H1 (cell line): ENCODE results near the gene TNS3. TPM values are rescaled to one million over a fixed set of nuclear protein-coding genes. Genes with fewer than 3 reads are reported as not detected.

Experiments
- CTCF ChIA-PET: fragments of 300-600 bp; sonication (Branson Sonifier 250); formaldehyde crosslinking; loops from one replicate; lab custom pipeline; 2021; ENCODE audit not compliant: partially characterized antibody; lab: Charles Lee
- POLR2A ChIA-PET: fragments of 300-600 bp; sonication (Branson Sonifier 250); formaldehyde crosslinking; loops from one replicate; lab custom pipeline; 2021; ENCODE audit warnings: inconsistent platforms; ENCODE audit not compliant: partially characterized antibody; lab: Charles Lee
- DNase-seq, 2 experiments: peaks; one replicate each; pipeline versions ENCODE4 v3.0.0 to v3.0.0-alpha.2; 2010 to 2022; ENCODE audit warnings: low spot score in 2 of 2, low read depth in 1 of 2, mixed read lengths in 1 of 2
- FAIRE-seq: peaks from 2 replicates; lab custom pipeline; 2011; peaks lifted over from hg19 to GRCh38; lab: Jason Lieb, UNC
- H2AFZ ChIP-seq: 2 replicates; pipeline ENCODE4 v1.8.1; 2012; ENCODE audit warnings: low read length, inconsistent platforms
- H2AK5ac ChIP-seq: 2 replicates; pipeline ENCODE4 v1.6.1; 2013; ENCODE audit warnings: low read depth, low read length
- H2BK120ac ChIP-seq: replicated peaks from 2 replicates; pipeline ENCODE3; 2013; ENCODE audit warnings: low read depth, low read length, inconsistent platforms
- H2BK12ac ChIP-seq: 2 replicates; pipeline ENCODE4 v1.6.1; 2013; ENCODE audit warnings: low read depth, low read length
- H2BK15ac ChIP-seq: 2 replicates; pipeline ENCODE4 v1.6.1; 2013; ENCODE audit warnings: low read length
- H2BK20ac ChIP-seq: 2 replicates; pipeline ENCODE4 v1.6.1; 2013; ENCODE audit warnings: low read length
- H2BK5ac ChIP-seq: 2 replicates; pipeline ENCODE4 v1.6.1; 2013; ENCODE audit warnings: low read depth, low read length
- H3K14ac ChIP-seq: 2 replicates; pipeline ENCODE4 v1.6.1; 2013; ENCODE audit warnings: inconsistent platforms; ENCODE audit not compliant: insufficient read length
- H3K18ac ChIP-seq: 2 replicates; pipeline ENCODE4 v1.6.1; 2013; ENCODE audit warnings: low read length; ENCODE audit errors: extremely low read depth
- H3K23ac ChIP-seq: 2 replicates; pipeline ENCODE4 v1.6.1; 2013; ENCODE audit warnings: inconsistent platforms; ENCODE audit not compliant: insufficient read length
- H3K23me2 ChIP-seq: 2 replicates; pipeline ENCODE4 v1.6.1; 2013; ENCODE audit warnings: low read depth, low read length
- H3K27ac ChIP-seq: 2 replicates; pipeline ENCODE4 v1.6.1; 2011; ENCODE audit warnings: low read depth, low read length, inconsistent platforms
- H3K27me3 ChIP-seq, 4 experiments: replicated peaks in 1 of 4; 1 replicate in 1 of 4; 2 replicates in 3 of 4; pipeline versions ENCODE4 v1.6.1 to v1.8.1; 2011 to 2013; ENCODE audit warnings: low read length in 3 of 4, mild to moderate bottlenecking in 3 of 4, inconsistent platforms in 2 of 4, mixed read lengths in 2 of 4, moderate library complexity in 1 of 4; ENCODE audit not compliant: control insufficient read depth in 3 of 4, insufficient read depth in 3 of 4; ENCODE audit errors: extremely low read depth in 1 of 4
- H3K36me3 ChIP-seq, 4 experiments: 2 replicates each; pipeline versions ENCODE4 v1.6.1 to v1.8.1; 2011 to 2013; ENCODE audit warnings: mild to moderate bottlenecking in 4 of 4, low read length in 3 of 4, moderate library complexity in 2 of 4, control low read depth in 1 of 4, inconsistent platforms in 1 of 4; ENCODE audit not compliant: insufficient read depth in 4 of 4, control insufficient read depth in 2 of 4
- H3K4ac ChIP-seq: replicated peaks from 2 replicates; pipeline ENCODE3; 2013; ENCODE audit warnings: low read length, low read depth, mixed read lengths, inconsistent platforms; ENCODE audit not compliant: insufficient read length
- H3K4me1 ChIP-seq, 4 experiments: replicated peaks in 1 of 4; 1 replicate in 1 of 4; 2 replicates in 3 of 4; pipeline versions ENCODE4 v1.6.1 to v1.8.1; 2011 to 2013; ENCODE audit warnings: low read length in 3 of 4, inconsistent platforms in 2 of 4, mixed read lengths in 1 of 4; ENCODE audit not compliant: insufficient read depth in 4 of 4, control insufficient read depth in 3 of 4
- H3K4me2 ChIP-seq, 2 experiments: 2 replicates each; pipeline versions ENCODE4 v1.6.1 to v1.8.1; 2011 to 2013; ENCODE audit warnings: low read depth in 2 of 2, low read length in 2 of 2, control low read depth in 1 of 2, inconsistent platforms in 1 of 2, mild to moderate bottlenecking in 1 of 2; ENCODE audit not compliant: insufficient read depth in 1 of 2
- H3K4me3 ChIP-seq, 4 experiments: fragments of 200-600, 300-600 bp in 1 of 4; sonication (generic), shearing (Covaris generic), sonication (Bioruptor Twin) in 1 of 4; 2 replicates each; pipeline versions ENCODE4 v1.5.1 to v1.8.1; 2011 to 2016; ENCODE audit warnings: low read length in 4 of 4, low read depth in 3 of 4, control low read depth in 2 of 4, inconsistent platforms in 2 of 4, mild to moderate bottlenecking in 2 of 4, mixed read lengths in 1 of 4, moderate library complexity in 1 of 4; ENCODE audit not compliant: insufficient read depth in 2 of 4; ENCODE audit errors: extremely low read depth in 1 of 4
- H3K56ac ChIP-seq: replicated peaks from 2 replicates; pipeline ENCODE3; 2013; ENCODE audit warnings: low read depth, mild to moderate bottlenecking, mixed read lengths, low read length, inconsistent platforms; ENCODE audit not compliant: insufficient read length
- H3K79me1 ChIP-seq: 2 replicates; pipeline ENCODE4 v1.6.1; 2013; ENCODE audit warnings: low read depth, low read length, control low read depth
- H3K79me2 ChIP-seq, 2 experiments: 2 replicates each; pipeline versions ENCODE4 v1.6.1 to v1.8.1; 2012 to 2013; ENCODE audit warnings: low read length in 2 of 2, mild to moderate bottlenecking in 2 of 2, inconsistent platforms in 1 of 2; ENCODE audit not compliant: insufficient read depth in 2 of 2, control insufficient read depth in 1 of 2
- H3K9ac ChIP-seq, 4 experiments: replicated peaks in 1 of 4; 1 replicate in 1 of 4; 2 replicates in 3 of 4; pipeline versions ENCODE4 v1.6.1 to v1.8.1; 2011 to 2013; ENCODE audit warnings: low read depth in 3 of 4, low read length in 3 of 4, control low read depth in 2 of 4, mild to moderate bottlenecking in 2 of 4, moderate library complexity in 2 of 4, inconsistent platforms in 1 of 4; ENCODE audit errors: extremely low read depth in 1 of 4
- H3K9me3 ChIP-seq, 2 experiments: 2 replicates each; pipeline versions ENCODE4 v1.6.1 to v1.8.1; 2012 to 2013; ENCODE audit warnings: mild to moderate bottlenecking in 2 of 2, moderate library complexity in 2 of 2, control low read depth in 1 of 2, inconsistent platforms in 1 of 2, low read depth in 1 of 2, low read length in 1 of 2, mixed read lengths in 1 of 2; ENCODE audit not compliant: insufficient read depth in 2 of 2
- H4K20me1 ChIP-seq, 2 experiments: replicated peaks in 1 of 2; 2 replicates each; pipeline versions ENCODE3 to v1.8.1; 2011 to 2013; ENCODE audit warnings: inconsistent platforms in 2 of 2, low read length in 2 of 2, mild to moderate bottlenecking in 1 of 2; ENCODE audit not compliant: insufficient read depth in 2 of 2, control insufficient read depth in 1 of 2
- H4K5ac ChIP-seq: 2 replicates; pipeline ENCODE4 v1.6.1; 2013; ENCODE audit warnings: low read length, low read depth, mixed read lengths, inconsistent platforms; ENCODE audit not compliant: insufficient read length
- H4K8ac ChIP-seq: 2 replicates; pipeline ENCODE4 v1.8.0; 2013; ENCODE audit warnings: mild to moderate bottlenecking, moderate library complexity, low read length, inconsistent platforms; ENCODE audit not compliant: insufficient read depth; ENCODE audit errors: extremely low read depth
- H4K91ac ChIP-seq: replicated peaks from 2 replicates; pipeline ENCODE3; 2013; ENCODE audit warnings: low read length, mixed read lengths, inconsistent platforms; ENCODE audit not compliant: insufficient read length
- CBX5 ChIP-seq: fragments of 300-800, 300-1000 bp; sonication (generic); IDR thresholded peaks from 2 replicates; pipeline ENCODE4 v1.7.1; 2016; ENCODE audit warnings: antibody characterized with exemption, low read length, low read depth
- CTBP2 ChIP-seq: IDR thresholded peaks from 2 replicates; pipeline ENCODE4 v1.7.0; 2011; ENCODE audit warnings: borderline replicate concordance, mild to moderate bottlenecking, moderate library complexity, mixed read lengths, low read length; ENCODE audit not compliant: insufficient read depth, insufficient read length
- EGR1 ChIP-seq: IDR thresholded peaks from 2 replicates; pipeline ENCODE4 v1.6.1; 2011; ENCODE audit warnings: low read depth, low read length, borderline replicate concordance
- EZH2 ChIP-seq: fragments of 200-600 bp; sonication (generic); IDR thresholded peaks from 2 replicates; pipeline ENCODE4 v1.7.1; 2012; ENCODE audit warnings: low read depth, mild to moderate bottlenecking, moderate library complexity, low read length, inconsistent platforms; ENCODE audit not compliant: severe bottlenecking
- HDAC6 ChIP-seq: IDR thresholded peaks from one replicate; pipeline ENCODE4 v1.7.1; 2012; ENCODE audit warnings: low read depth, mild to moderate bottlenecking, inconsistent platforms, low read length, moderate library complexity
- KDM4A ChIP-seq: IDR thresholded peaks from one replicate; pipeline ENCODE4 v1.7.1; 2012; ENCODE audit warnings: low read depth, mild to moderate bottlenecking, moderate library complexity, low read length, inconsistent platforms; ENCODE audit not compliant: severe bottlenecking
- RNF2 ChIP-seq: fragments of 200-900, 300-1000 bp; sonication (generic); IDR thresholded peaks from 2 replicates; pipeline ENCODE4 v1.7.1; 2016; ENCODE audit warnings: borderline replicate concordance, low read depth, mild to moderate bottlenecking, antibody characterized with exemption, low read length; ENCODE audit not compliant: poor library complexity, severe bottlenecking; ENCODE audit errors: missing control alignments
- SP2 ChIP-seq: IDR thresholded peaks from 2 replicates; pipeline ENCODE4 v1.6.1; 2012; ENCODE audit warnings: mild to moderate bottlenecking, low read length, inconsistent platforms
- TAF1 ChIP-seq: IDR thresholded peaks from 2 replicates; pipeline ENCODE4 v1.6.1; 2011; ENCODE audit warnings: mild to moderate bottlenecking, low read depth, low read length
- TEAD4 ChIP-seq: IDR thresholded peaks from 2 replicates; pipeline ENCODE4 v1.6.1; 2012; ENCODE audit warnings: low read depth, low read length, inconsistent platforms, mixed read lengths
- WGBS, 2 experiments: shearing (Covaris generic) in 1 of 2; methylation state at CpG; one replicate each; pipeline versions ENCODE4 v1.1.6 to v1.1.7; 2013 to 2015; ENCODE audit warnings: low lambda C conversion rate in 2 of 2, mixed read lengths in 2 of 2, inconsistent platforms in 1 of 2, low coverage in 1 of 2, missing lambda C conversion rate in 1 of 2; ENCODE audit not compliant: insufficient replicate concordance in 2 of 2, insufficient coverage in 1 of 2, insufficient read length in 1 of 2; ENCODE audit errors: extremely low coverage in 1 of 2, missing lambda C conversion rate in 1 of 2; 5-methylcytosine and 5-hydroxymethylcytosine counted together
- polyA plus RNA-seq, 7 experiments: library from polyadenylated mRNA; depleted of rRNA in 3 of 7; stranded (reverse) in 5 of 7; unstranded in 2 of 7; fragments of >200 nt in 5 of 7; fragments of 200-250 nt in 2 of 7; gene quantifications; 1 replicate in 5 of 7; 2 replicates in 1 of 7; 4 replicates in 1 of 7; pipeline versions ENCODE4 v1.2.1 to v1.2.3, GENCODE V29; 2011 to 2013; ENCODE audit warnings: missing spikeins in 2 of 7, mixed read lengths in 2 of 7
- total RNA-seq: library from RNA; stranded (reverse); fragmentation: NEBNext Ultra II Directional; extraction: Animal tissue kit (Norgen Biotek cat#: 25700); gene quantifications from 2 replicates; pipeline ENCODE4 v1.2.1, GENCODE V29; 2021
- TF ChIP-seq, protein P1 (sequence below): IDR thresholded peaks from 2 replicates; pipeline ENCODE4 v1.6.1; 2012; ENCODE audit warnings: inconsistent platforms

Gene TNS3
- total and polyA plus RNA-seq, 2 of the 8 experiments (the other 6 are each of a cell fraction or from before 2014, with no cell fraction given): 11.9 to 24.2 TPM

- no peaks in the 10 kb centered on the region for H4K20me1 ChIP-seq
- H3K9ac ChIP-seq: no peak overlapping the region
- no peaks in the 10 kb centered on the region for H3K9me3 ChIP-seq
- H2AFZ ChIP-seq: no peak overlapping the region
- H3K79me2 ChIP-seq: no peaks in the 10 kb centered on the region
- peaks cover 7 to 24% (median 13%) of the 10 kb centered on the region in 4 experiments for H3K4me1 ChIP-seq
- H3K4ac ChIP-seq: no peak overlapping the region
- ChIA-PET POLR2A (interaction anchor here (1.6 kb wide), 1 partner anchor 9 kb away, joined by 3 read pairs; no protein-coding TSS in a partner anchor), CTCF (interaction anchor here (1.2 to 2.7 kb wide), 5 partner anchors 17 to 68 kb away, joined by 3 to 15 read pairs (median 7); no protein-coding TSS in a partner anchor)
- H2AK5ac ChIP-seq: no peak overlapping the region
- no peak overlapping the region for H2BK5ac ChIP-seq
- no peaks in the 10 kb centered on the region for H3K23me2 ChIP-seq
- H2BK12ac ChIP-seq: no peak overlapping the region
- no peak overlapping the region for H4K5ac ChIP-seq
- no peak overlapping the region for H3K14ac ChIP-seq
- no peak overlapping the region for H3K27ac ChIP-seq
- H4K8ac ChIP-seq: no peak overlapping the region
- 0 out of 2 replicates have a peak, but pooled peaks cover 3% of the 10 kb centered on the region for H3K79me1 ChIP-seq
- FAIRE-seq (no peak), DNase-seq (no peak)
- no peak overlapping the region for H3K4me2 ChIP-seq
- no peak overlapping the region for H2BK15ac ChIP-seq
- WGBS, 2 experiments: 90% methylated on average over 2 of the region's 2 CpGs; no CpG with 5 or more reads in 1 of the 2 experiments
- H3K56ac ChIP-seq: no peak overlapping the region
- no peak overlapping the region for H3K18ac ChIP-seq
- no peak overlapping the region for H2BK120ac ChIP-seq
- no peaks in the 10 kb centered on the region for H3K27me3 ChIP-seq
- H3K23ac ChIP-seq: no peak overlapping the region
- no peak overlapping the region for H4K91ac ChIP-seq
- no peaks in the 10 kb centered on the region for H3K36me3 ChIP-seq
- H2BK20ac ChIP-seq: no peak overlapping the region
- H3K4me3 ChIP-seq: no peak overlapping the region
- TF ChIP-seq CTBP2 (no peak), CBX5 (no peak), KDM4A (no peak), RNF2 (no peak), EGR1 (no peak), TAF1 (no peak), TEAD4 (no peak), EZH2 (no peak), HDAC6 (no peak), SP2 (no peak)
- TF ChIP-seq, protein P1, sequence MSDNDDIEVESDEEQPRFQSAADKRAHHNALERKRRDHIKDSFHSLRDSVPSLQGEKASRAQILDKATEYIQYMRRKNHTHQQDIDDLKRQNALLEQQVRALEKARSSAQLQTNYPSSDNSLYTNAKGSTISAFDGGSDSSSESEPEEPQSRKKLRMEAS: no peak
These were observed 248.0 kb downstream of the TNS3 start for GRCh38 chr7:47333959-47334358.
